TTC549 (cell line): ENCODE data around the gene FBXW5.

ENCODE experiments used
- FAIRE-seq: peaks from 2 replicates; lab custom pipeline; 2012; peaks lifted over from hg19 to GRCh38; lab: Jason Lieb, UNC

Gene FBXW5

DNA sequence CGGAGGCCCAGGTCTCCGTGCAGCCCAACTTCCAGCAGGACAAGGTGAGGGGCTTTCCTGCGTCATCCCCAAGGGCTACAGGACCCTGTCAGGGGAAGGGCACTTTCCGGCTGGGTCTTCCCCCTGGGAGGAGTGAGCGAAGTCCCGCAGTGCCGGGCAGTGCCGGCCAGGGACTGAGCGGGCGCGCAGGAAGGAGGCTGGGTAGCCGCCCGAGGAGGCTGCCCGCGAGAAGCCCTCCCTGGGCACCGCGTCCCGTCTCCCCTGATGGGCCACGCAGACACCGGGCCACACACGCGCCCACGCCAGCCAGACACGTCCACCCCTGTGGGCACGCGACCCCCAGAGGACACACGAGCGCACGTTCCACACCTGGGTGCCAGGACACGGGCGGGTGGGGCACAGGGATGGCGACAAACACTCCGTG, 33.1 kb upstream of the FBXW5 start:
- FAIRE-seq: no peak

DNA sequence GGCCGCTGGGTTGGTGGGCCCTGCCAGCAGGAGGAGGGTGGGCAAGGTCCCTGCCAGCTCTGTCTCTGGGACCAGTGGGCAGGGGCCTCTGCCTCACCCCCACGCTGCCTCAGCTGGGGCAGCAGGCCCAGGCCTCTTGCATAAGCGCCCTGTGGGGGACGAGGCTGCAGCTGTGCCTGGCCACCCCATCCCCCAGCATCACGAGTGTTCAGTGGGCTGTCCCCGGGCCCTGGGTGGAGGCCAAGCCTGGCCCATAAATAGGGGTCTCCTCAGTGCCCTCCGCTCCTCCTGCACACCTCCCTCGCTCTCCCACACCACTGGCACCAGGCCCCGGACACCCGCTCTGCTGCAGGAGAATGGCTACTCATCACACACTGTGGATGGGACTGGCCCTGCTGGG, 32.7 kb upstream of the FBXW5 start, which contains the start of gene PTGDS:
Gene PTGDS, plus strand, starts transcription at position 282 of the 400 bp plus-strand sequence. Its CDS starts 75 bp downstream, at position 357.
- no peak for FAIRE-seq

DNA sequence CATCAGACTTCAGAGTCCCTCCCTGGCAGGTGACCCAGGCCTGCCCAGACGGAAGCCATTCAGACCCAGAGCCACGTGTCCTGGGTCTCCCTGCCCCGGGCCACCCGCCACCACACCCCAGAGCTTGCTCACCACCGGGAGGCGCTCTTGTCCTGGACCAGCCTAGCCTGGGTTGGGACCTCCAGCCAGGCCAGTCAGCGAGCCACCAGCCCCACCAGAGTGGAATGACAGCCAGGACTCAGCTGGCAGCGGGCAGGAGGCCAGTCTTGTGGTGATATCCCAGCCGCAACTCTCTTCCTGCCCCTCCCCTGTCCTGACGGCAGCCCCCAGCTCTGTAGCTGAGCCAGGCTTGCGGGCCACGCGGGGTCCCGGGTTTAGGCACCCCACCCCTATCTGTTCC, 31.1 kb upstream of the FBXW5 start:
- no peak for FAIRE-seq

DNA sequence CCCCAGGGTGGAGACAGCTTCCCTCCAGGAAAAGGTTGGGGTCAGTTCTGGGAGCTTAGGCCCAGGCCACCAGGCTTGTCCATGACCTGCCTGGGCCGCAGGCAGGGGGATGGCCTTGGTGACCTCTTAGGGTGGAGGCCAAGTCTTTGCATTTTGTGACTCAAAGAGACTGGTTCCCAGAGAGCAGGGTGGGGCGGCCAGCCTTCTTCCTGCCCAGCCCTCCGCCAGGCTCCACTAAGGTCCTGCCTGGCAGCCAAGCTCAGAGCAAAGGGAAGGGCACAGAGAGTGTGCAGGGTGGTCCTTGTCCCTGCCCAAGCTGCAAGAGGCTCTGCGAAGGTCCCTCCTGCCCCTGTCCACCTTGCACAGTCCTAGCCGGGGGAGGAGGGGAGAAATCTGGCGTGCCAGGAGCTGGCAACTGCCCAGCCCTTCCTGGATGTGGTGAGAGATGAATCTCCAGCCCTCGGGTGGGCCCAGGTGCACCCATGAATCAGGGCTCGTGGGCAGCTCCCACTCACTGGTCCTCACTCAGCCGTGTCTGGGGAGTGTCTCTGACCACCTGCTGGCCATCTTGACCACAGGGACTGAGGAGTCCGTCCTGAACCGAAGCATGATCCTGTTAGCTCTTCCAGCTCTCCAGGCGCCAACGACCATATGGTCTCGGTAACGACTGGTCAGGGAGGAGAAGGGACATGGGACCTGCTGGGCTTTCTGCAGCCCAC, 30.4 kb upstream of the FBXW5 start:
- FAIRE-seq: no peak

DNA sequence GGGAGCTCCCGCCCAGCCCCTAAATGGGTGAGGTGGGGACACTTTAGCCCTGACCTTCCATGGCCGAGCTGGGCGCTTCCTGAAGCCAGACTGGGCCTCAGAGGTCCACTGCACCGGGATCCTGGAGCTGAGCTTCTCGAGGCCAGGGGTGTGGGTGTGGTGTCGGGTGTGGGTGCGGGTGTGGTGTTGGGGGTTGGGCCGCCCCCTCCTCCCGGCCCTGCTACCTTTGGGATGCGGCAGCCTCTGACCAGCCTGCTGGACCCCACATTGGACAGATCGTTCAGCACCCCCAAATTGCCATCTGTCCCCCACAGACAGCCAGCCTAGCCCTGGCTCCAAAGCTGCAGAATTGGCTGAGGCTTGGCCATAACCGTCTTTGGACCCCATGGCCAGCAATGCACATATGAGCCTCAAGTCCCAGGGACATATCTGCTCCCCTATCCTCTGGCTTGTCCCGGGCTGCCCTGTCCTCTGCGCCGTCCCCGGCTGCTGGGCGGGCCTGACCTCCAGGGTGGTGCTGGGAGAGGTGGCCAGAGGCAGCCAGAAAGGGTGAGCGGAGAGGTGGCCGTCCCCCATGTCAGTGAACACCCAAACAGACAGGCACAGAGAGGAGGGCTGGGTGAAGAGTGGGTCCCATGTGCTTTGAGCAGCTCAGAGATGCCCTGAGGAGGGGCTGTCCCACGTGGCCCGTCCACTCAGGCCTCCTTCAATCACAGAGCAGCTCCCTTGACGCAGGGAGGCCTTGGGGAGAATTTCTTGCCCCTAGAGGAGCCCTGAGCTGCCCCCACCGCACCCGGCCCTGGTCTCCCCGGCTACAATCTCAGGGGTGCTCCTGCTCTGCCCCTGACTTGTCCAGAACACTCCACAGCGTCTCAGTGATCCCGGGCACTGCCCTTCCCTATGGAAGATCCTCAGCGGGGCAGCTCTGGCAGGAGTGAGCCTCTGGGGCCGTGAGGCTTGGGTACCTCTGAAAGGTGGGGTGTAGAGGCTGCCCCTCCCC, 29.4 kb upstream of the FBXW5 start:
- no peak for FAIRE-seq

DNA sequence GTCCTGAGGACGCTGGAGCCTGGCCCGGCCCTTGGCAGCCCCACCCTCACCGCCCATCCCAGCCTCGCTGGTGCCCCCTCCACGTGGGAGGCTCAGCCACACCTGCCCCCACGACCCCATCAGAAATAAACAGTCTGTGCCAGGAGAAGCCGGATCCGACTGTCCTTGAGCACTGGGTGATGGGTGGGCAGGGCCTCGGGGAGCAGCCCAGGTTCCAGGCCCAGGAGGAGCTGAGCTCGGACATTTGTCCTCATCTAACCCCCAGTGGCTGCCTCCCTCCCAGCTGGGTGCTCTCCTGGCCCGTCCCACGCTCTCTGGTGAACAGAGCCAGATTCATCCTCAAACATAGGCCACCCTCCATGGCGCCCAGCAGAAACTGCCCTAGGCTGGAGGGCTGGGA, 28.2 kb upstream of the FBXW5 start:
- FAIRE-seq: no peak

DNA sequence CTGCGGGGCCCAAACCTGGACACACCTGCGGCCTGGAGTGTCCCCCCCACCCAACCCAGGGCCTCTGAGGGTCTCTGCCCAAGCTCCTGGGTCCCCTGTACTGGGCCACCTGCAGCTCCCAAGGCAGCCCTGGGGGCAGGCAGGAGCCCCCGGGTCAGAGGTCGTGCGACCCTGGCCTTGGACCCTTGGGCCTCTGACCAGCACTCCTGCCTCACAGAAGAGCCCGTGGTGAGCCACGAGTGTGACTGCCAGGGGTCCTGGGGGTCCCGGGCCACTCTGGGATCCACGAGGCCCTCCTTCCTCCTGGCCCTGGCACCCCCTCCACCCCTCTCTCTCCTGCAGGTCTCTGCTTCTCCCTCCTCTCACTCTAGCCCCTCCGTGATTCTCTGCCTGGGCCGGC, 27.8 kb upstream of the FBXW5 start:
- FAIRE-seq: no peak

DNA sequence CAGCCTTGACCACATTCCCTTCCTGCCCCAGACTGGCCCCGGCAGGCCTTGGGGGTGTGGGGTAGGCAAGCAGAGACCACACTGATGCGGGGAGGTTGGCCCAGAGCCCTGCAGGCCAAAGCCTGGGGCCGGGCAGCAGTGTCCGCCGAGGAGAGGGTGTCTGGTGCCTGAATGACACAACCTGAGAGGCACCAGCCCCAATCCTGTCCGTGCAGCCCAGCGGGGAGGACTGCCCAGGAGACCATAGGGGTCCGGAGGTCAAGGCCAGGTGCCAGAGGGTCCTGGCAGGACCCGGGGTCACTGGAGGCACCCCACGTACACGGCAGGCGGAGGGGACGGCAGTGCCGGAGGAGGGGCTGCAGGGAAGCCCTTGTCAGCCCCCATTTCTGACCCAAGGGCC, 27.2 kb upstream of the FBXW5 start:
- FAIRE-seq: no peak

DNA sequence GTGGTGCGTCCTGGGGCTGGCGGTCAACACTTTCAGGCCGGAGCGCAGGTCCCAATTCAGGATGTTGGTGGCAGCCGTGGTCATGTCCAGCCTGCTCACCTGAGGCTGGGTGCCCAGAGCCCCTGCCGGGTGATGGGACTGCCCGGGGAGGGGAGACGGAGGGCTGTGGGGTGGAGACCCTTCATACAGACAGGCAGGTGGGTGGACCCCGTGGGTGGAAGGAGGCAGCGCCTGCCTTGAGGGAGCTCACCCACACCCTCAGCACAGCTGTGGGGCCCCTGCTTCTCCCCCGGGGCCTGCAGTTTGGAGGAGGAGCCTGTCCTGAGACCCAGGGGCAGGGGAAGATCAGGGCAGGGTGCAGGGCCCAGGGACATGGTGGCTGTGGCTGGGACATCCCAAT, 25.8 kb upstream of the FBXW5 start:
- no peak for FAIRE-seq

DNA sequence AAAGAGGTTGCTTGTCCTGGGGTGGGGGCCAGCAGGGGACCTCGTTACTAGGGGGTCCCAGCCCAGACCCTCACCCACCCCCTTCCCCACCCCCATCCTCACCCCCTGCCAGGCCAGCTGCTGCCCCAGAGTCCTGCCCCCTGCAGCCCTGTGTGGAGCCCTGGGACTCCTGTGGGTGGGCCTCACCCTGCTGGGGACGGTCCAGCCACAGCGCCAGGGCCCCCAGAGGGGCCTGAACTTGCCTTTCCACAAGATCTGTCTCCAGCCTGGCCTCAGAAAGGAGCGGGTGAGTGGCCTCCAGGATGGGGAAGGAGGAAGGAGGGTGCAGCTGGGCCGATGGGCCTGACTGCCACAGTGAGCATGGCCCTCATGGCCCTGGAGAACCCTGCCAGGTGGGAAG, 25.2 kb upstream of the FBXW5 start:
- no peak for FAIRE-seq

DNA sequence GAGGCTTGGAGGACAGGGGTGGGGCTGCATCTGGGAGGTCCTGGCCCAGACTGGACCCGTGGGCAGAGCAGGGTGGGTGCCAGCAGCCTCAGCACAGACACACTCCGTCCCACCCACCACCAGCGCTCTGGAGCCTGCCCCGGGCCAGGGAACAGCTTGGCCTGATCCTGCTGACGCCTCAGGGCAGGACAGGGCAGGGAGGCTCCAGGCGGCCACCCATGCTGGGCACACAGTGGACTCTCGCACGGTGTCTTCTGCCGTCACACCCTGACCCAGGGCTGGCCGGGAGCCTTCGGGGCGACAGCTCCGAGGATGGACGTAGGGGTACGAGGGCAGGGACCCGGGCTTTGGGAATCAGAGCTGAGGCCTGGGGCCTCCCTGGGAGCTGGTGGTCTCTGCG, 24.6 kb upstream of the FBXW5 start:
- FAIRE-seq: no peak

DNA sequence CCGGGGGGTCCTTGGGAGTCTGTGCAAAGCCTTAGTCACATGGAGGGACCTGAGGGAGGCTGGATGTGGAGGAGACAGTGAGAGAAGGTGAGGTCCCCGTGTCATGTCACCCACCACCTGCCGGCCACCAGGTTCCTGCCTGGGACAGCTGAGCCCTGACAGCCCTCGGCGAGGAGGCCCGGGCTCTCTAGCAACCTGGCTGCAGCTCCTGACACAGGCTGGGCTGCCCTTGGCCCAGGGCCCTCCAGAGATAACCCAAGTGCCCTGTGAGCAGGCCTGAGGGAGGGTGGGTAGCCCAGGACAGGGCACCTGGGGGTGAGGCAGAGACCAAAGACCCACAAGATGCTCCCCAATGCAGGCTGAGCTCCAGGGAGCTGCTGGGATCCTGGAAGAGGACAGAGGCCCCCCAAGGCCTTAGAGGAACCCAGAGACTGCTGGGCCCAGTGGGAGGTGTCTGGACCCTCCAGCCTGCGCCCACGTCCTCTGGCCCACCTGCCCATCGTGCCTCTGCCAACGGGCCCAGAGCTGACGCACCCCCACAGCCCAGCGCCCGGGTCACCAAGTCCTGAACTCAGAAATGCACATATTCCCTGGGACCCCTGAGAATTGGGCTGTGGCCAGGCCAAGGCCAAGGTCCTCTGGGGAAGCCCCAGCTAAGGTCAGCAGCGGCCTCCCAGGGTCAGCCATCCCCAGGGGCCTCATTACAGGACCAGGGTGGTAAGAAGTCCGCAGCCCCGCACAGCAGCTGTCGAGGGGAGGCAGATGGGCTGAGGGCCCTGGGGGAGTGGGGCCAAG, 24.0 kb upstream of the FBXW5 start:
- FAIRE-seq: no peak

DNA sequence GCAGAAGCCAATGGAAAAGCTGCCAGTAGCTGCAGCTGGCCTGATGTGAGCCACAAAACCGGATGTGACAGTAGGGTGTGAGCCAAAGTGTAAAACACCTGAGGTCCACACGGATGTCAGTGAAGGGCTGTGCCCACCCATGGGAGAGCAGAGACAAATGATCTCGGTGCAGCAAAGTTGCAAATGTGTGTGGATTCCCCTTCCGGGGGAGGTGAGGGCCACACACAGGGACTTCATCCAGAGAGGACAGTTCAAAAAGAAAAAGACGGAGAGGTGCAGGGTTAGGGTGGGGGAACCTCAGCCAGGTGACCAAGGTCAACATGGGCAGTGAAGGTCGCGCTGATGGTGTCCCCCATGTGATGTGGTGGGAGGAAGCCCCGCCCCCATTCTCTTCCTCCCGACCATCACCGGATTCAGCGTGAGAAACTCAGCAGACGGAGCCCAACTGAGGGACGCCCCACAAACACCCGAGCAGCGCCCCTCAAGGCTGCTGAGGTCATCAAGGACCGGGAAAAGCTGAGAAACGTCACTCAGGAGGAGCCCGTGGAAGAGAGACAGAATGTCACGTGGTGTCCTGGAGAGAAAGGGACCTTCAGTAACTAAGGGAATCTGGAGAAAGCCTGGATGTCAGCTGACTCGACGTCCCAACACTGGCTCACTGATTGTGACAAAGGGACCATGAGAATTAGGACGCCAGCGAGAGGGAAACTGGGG, 21.4 kb upstream of the FBXW5 start:
- FAIRE-seq: no peak

DNA sequence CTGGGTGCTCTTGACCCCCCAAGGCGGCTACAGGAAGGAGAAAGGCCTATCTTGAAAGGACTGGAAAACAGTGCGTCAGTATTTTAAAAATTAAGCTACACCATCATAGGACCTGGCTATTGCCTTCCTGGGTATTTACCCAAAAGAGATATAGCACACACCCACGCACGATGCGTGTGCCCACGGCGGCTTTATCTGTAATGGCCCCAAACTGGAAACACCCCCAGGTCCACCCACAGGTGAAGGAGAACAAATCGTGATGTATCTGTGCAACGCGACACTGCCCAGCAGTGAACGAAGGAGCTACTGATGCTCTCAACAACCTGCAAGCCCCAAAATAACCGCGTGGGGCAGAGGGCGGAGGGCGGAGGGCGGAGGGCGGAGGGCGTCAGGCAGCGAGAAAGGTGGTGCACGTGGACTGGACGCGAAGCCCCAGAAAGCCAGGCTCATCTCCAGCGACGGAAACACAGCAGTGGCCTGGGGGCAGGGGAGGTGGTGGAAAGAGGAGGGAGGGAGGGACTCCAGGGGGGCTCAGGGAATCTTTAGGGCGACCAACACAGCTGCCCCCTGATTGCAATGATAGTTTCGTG, 20.4 kb upstream of the FBXW5 start:
- no peak for FAIRE-seq

DNA sequence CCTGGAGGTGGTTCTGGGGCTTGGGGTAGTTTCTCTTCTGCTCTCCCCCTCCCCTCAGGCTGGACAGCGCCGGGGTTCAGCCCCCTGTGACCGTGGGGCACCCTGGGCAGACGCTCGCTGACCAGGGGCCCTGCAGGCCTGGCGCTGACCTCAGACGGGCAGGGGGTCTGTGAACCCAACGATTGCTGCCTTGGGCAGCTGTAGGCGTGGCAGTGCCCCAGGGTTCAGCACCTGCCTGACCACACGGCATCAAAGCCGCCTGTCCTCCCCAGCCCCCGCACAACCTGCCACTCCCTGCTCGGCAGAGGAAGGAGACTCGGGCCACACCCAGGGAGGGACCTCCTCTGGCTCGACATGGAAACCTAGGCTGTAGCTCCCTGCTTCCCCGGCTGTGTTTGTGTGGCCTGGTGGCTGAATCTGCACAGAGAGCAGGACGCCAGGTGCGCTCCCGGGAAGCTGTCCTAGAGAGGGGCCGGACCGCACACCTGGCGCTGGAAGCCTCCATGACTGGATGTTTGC, 19.7 kb upstream of the FBXW5 start:
- FAIRE-seq: no peak

DNA sequence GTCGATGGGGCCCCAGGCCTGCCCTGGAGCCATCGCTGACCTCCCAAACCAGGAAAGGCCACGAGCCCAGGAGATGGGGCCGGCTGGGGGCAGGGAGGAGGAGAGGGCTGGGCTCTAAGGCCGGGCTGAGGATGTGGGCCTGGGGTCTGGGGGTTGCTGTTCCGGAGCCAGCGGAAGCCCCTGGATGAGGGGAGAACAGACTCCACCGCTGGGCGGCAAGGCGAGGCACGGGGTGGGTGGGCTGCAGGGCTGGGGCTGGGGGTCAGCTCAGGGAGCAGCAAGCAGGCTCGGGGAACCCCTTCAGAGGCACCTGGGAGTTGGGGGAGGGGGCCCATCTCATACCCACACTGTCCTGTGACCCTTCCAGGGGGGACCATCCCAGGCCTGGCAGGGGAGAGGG, 19.2 kb upstream of the FBXW5 start:
- no peak for FAIRE-seq

DNA sequence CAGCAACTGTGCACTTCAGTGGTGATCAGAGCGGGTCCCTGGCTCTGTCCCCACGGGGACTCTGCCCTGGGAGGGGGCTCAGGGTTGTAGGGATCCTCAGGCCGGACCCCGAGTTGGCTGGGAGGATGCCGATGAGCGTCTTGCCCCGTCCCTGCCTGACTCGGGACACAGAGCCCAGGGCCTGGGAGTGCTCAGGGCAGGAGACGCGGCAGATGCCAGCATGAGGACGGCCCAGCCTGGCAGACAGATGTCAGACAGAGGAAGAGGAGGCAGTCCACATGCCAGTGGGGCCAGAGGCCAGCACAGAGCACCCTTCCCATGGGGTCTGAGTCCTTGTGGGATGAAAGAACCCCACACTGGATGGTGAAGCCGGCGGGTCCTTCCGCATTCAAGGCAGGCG, 18.8 kb upstream of the FBXW5 start:
- FAIRE-seq: no peak

DNA sequence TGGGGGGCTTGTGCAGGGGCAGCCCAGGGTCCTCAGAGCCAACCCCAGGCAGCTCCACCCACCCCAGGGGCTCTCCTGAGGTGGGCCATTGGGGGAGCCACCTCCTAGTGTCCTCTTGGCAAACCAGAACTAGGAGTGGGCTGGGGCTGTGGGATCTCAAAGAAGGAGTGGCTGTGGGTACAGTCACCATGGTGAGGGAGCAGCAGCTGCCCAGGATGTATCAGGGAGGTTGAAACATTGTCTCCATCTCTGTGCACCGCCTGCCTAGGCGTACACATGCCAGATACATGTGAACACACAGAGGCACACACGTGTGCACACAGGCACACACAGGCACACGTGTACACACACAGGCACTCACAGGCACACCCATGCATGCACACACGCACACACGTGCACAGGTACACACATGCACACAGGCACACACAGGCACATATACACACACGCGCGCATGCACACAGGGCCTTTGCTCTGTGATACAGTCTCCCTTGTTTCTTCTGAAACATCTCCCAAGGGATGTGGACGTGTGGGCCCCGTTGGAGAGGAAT, 18.2 kb upstream of the FBXW5 start:
- FAIRE-seq: no peak

DNA sequence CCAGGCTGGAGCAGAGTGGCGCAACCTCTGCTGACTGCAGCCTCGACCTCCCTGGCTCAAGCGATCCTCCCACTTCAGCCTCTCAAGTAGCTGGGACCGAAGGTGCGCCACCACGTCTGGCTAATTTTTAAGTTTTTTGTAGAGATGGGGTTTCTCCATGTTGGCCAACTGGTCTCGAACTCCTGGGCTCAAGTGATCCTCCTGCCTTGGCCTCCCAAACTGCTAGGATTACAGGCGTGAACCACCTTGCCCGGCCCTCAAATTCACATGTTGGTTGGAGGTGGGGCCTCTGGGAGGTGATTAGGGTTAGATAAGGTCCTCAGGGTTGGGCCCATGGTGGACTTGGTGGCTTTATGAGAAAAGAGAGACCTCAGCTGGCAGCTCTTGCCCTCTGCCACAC, 17.6 kb upstream of the FBXW5 start:
- FAIRE-seq: no peak

DNA sequence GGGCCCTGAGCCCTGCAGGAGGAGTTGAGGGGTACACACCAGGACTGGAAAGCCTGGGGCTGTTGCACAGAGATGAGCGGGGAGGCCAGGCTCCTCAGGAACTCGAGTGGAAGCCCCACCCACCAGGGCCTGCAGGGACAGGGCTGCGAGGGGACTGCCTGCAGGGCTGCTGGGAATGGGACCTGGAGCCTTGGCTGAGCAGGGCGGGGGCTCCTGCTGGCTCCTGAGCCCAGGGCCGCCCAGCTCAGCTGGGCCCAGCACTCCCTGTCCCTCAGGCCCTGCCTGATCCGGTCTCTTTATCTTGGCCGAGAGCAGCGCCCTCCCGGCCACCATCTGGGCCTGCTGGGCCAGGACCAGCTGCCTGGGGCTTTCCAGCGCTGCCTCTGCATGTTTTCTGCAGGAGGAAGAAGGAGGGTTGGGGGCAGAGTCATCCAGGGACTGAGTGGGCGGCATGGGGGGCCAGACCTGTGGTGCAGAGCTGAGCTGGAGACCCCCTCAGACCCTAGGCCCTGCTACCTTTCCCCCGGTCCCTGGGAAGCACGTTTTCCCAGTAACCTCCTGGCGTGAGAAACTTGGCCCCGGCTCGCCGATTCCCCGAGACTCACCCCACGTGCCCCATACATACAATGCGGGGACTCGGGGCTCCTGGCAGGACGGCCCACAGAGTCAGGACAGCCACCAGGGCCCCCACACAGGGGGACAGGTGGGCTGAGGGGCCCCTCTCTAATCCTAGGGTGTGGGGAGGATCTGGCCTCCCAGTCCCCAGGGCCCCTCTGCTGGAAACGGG, 16.9 kb upstream of the FBXW5 start:
- no peak for FAIRE-seq
